Karpas-422 (cell line): ENCODE measurements around the gene DNAJC5. TPM values are rescaled to one million over a fixed set of nuclear protein-coding genes. Genes with fewer than 3 reads are reported as not detected.
A peak's percentile ranks its signal among the peaks of the same experiment; 100 is the strongest.

Experiments
- DNase-seq: peaks from one replicate; pipeline ENCODE4 v3.0.0-alpha.2; 2015
- H2AFZ ChIP-seq: fragments of 200-600 bp; sonication (generic); 2 replicates; pipeline ENCODE4 v1.6.1; 2014; ENCODE audit warnings: antibody characterized with exemption, low read length, mixed read lengths
- H3K27ac ChIP-seq: fragments of 200-600 bp; sonication (generic); 2 replicates; pipeline ENCODE4 v1.5.1; 2014; ENCODE audit warnings: mild to moderate bottlenecking, low read length, moderate library complexity
- H3K27me3 ChIP-seq: fragments of 200-600 bp; sonication (generic); 2 replicates; pipeline ENCODE4 v1.6.1; 2014; ENCODE audit warnings: low read length, mixed read lengths
- H3K36me3 ChIP-seq: fragments of 200-600 bp; sonication (generic); 2 replicates; pipeline ENCODE4 v1.6.1; 2014; ENCODE audit warnings: low read length, mixed read lengths; ENCODE audit not compliant: insufficient read depth
- H3K4me1 ChIP-seq: fragments of 200-600 bp; sonication (generic); 2 replicates; pipeline ENCODE4 v1.6.1; 2014; ENCODE audit warnings: mild to moderate bottlenecking, low read length, mixed read lengths
- H3K4me2 ChIP-seq: fragments of 200-600 bp; sonication (generic); 2 replicates; pipeline ENCODE4 v1.6.1; 2014; ENCODE audit warnings: low read length, low read depth, mild to moderate bottlenecking; ENCODE audit not compliant: poor library complexity, severe bottlenecking
- H3K4me3 ChIP-seq: fragments of 200-600 bp; sonication (generic); 2 replicates; pipeline ENCODE4 v1.5.1; 2014; ENCODE audit warnings: mild to moderate bottlenecking, antibody characterized with exemption, low read length, mixed read lengths
- H3K79me2 ChIP-seq: fragments of 200-600 bp; sonication (generic); 2 replicates; pipeline ENCODE4 v1.6.1; 2014; ENCODE audit warnings: mild to moderate bottlenecking, low read length, mixed read lengths
- H3K9ac ChIP-seq: fragments of 200-600 bp; sonication (generic); 2 replicates; pipeline ENCODE4 v1.6.0; 2014; ENCODE audit warnings: low read length
- H3K9me2 ChIP-seq: fragments of 200-600 bp; sonication (generic), shearing (Covaris generic); replicated peaks from 2 replicates; pipeline ENCODE4 v1.6.0; 2014; ENCODE audit warnings: mild to moderate bottlenecking, low read length, moderate library complexity; ENCODE audit not compliant: insufficient read depth
- H3K9me3 ChIP-seq: fragments of 300-700, 200-600 bp; sonication (generic); 2 replicates; pipeline ENCODE4 v1.6.1; 2014; ENCODE audit warnings: low read length, mixed read lengths
- H4K20me1 ChIP-seq: fragments of 200-600 bp; sonication (generic); 2 replicates; pipeline ENCODE4 v1.6.1; 2014; ENCODE audit warnings: mild to moderate bottlenecking, antibody characterized with exemption, low read length, low read depth; ENCODE audit not compliant: insufficient read depth
- total RNA-seq: library from RNA; depleted of rRNA; stranded (reverse); fragments of >200 nt; shearing (Covaris generic); gene quantifications from 2 replicates; pipeline ENCODE4 v1.2.3, GENCODE V29; 2014; ENCODE audit warnings: low replicate concordance

DNAJC5 gene
- total RNA-seq, 1 experiment from 2014 or later, result 22.9 TPM

GRCh38 chr20:63941282-63942081 lies 46.6 kb downstream of the DNAJC5 start:
- H2AFZ ChIP-seq, result no peak overlapping the region
- no peaks in the 10 kb centered on the region for H3K4me1 ChIP-seq
- H3K9me2 ChIP-seq, result no peaks in the 10 kb centered on the region
- 0 out of 2 replicates have a peak, but pooled peaks cover 4% of the 10 kb centered on the region for H3K36me3 ChIP-seq
- no peak for DNase-seq
- no peaks in the 10 kb centered on the region for H3K9me3 ChIP-seq
- peaks cover 8% of the 10 kb centered on the region; the same call in 1 of the 2 replicates for H4K20me1 ChIP-seq
- no peak overlapping the region for H3K9ac ChIP-seq
- H3K27me3 ChIP-seq, result no peaks in the 10 kb centered on the region
- no peak overlapping the region for H3K27ac ChIP-seq
- H3K4me3 ChIP-seq, result no peak overlapping the region
- peaks cover 15% of the 10 kb centered on the region for H3K79me2 ChIP-seq
- H3K4me2 ChIP-seq, result no peak overlapping the region

- H2AFZ ChIP-seq, result no peak overlapping the region
- no peak overlapping the region for H3K9ac ChIP-seq
These were observed 47.5 kb downstream of the DNAJC5 start for GRCh38 chr20:63942250-63942951.

GRCh38 chr20:63942969-63943807 lies 48.3 kb downstream of the DNAJC5 start:
- Histone ChIP-seq H3K36me3 (peaks cover 9% of the 10 kb centered on the region; the same call in 1 of the 2 replicates), H3K4me3 (no peak overlapping the region), H3K79me2 (peaks cover 31% of the 10 kb centered on the region), H3K4me2 (no peak overlapping the region), H3K27ac (no peak overlapping the region), H3K27me3 (no peaks in the 10 kb centered on the region), H4K20me1 (peaks cover 20% of the 10 kb centered on the region), H3K9ac (no peak overlapping the region), H2AFZ (no peak overlapping the region), H3K9me3 (no peaks in the 10 kb centered on the region), H3K4me1 (no peaks in the 10 kb centered on the region), H3K9me2 (no peaks in the 10 kb centered on the region)
- no peak for DNase-seq

More at GRCh38 chr20:63942250-63942951, 47.5 kb downstream of the DNAJC5 start:
- 0 out of 2 replicates have a peak, but pooled peaks cover 4% of the 10 kb centered on the region for H3K36me3 ChIP-seq
- H3K27me3 ChIP-seq, result no peaks in the 10 kb centered on the region
- H3K9me2 ChIP-seq, result no peaks in the 10 kb centered on the region
- DNase-seq, result peak; percentile 69
- H3K4me1 ChIP-seq, result no peaks in the 10 kb centered on the region
- H4K20me1 ChIP-seq, result peaks cover 12% of the 10 kb centered on the region; the same call in 1 of the 2 replicates
- peaks cover 24% of the 10 kb centered on the region for H3K79me2 ChIP-seq
- H3K4me2 ChIP-seq, result no peak overlapping the region
- no peaks in the 10 kb centered on the region for H3K9me3 ChIP-seq
- H3K4me3 ChIP-seq, result no peak overlapping the region
- H3K27ac ChIP-seq, result no peak overlapping the region

GRCh38 chr20:63943808-63944077 lies 48.8 kb downstream of the DNAJC5 start:
- H3K9me3 ChIP-seq, result no peaks in the 10 kb centered on the region
- no peak overlapping the region for H3K4me3 ChIP-seq
- no peak overlapping the region for H3K4me2 ChIP-seq
- no peak overlapping the region for H3K9ac ChIP-seq
- H3K27me3 ChIP-seq, result no peaks in the 10 kb centered on the region
- DNase-seq, result no peak
- H3K4me1 ChIP-seq, result peaks cover 3% of the 10 kb centered on the region
- peaks cover 37% of the 10 kb centered on the region for H3K79me2 ChIP-seq
- peaks cover 25% of the 10 kb centered on the region for H4K20me1 ChIP-seq
- H3K9me2 ChIP-seq, result no peaks in the 10 kb centered on the region
- H3K36me3 ChIP-seq, result peaks cover 10% of the 10 kb centered on the region; the same call in 1 of the 2 replicates
- H2AFZ ChIP-seq, result no peak overlapping the region
- H3K27ac ChIP-seq, result no peak overlapping the region

GRCh38 chr20:63944078-63944941 lies 49.4 kb downstream of the DNAJC5 start:
- Histone ChIP-seq H3K36me3 (peaks cover 10% of the 10 kb centered on the region; the same call in 1 of the 2 replicates), H3K27ac (no peak overlapping the region), H2AFZ (no peak overlapping the region), H3K27me3 (no peaks in the 10 kb centered on the region), H3K4me3 (no peak overlapping the region), H3K9ac (no peak overlapping the region), H3K9me3 (no peaks in the 10 kb centered on the region), H3K4me2 (no peak overlapping the region), H3K4me1 (peaks cover 9% of the 10 kb centered on the region), H3K79me2 (peaks cover 42% of the 10 kb centered on the region), H4K20me1 (peaks cover 31% of the 10 kb centered on the region), H3K9me2 (no peaks in the 10 kb centered on the region)
- no peak for DNase-seq

- Histone ChIP-seq H3K4me2 (no peak overlapping the region), H4K20me1 (peaks cover 38% of the 10 kb centered on the region), H2AFZ (no peak overlapping the region), H3K9me2 (no peaks in the 10 kb centered on the region), H3K27me3 (no peaks in the 10 kb centered on the region), H3K9me3 (no peaks in the 10 kb centered on the region), H3K27ac (no peak overlapping the region), H3K36me3 (peaks cover 10% of the 10 kb centered on the region; the same call in 1 of the 2 replicates), H3K79me2 (peaks cover 49% of the 10 kb centered on the region), H3K9ac (no peak overlapping the region), H3K4me3 (no peak overlapping the region), H3K4me1 (peaks cover 17% of the 10 kb centered on the region)
- DNase-seq, result no peak
These were observed 50.2 kb downstream of the DNAJC5 start for GRCh38 chr20:63945031-63945658.
